GM21367 (cell line): Measurements from ENCODE around the gene GLT6D1.

Source experiments
- ATAC-seq: cut with Tn5 transposase; IDR thresholded peaks from one replicate; pipeline ENCODE4 v1.9.1; 2021; ENCODE audit not compliant: unreplicated experiment

The GLT6D1 gene

GRCh38 chr9:135609366-135609955 is 29.9 kb downstream of the GLT6D1 start:
- ATAC-seq: no peak

- no peak for ATAC-seq
Observed at GRCh38 chr9:135608999-135609317, 30.4 kb downstream of the GLT6D1 start.

GRCh38 chr9:135608294-135608998 is 30.9 kb downstream of the GLT6D1 start:
- no peak for ATAC-seq

- ATAC-seq: no peak
Observed at GRCh38 chr9:135607401-135608293, 31.7 kb downstream of the GLT6D1 start.

- ATAC-seq: no peak
Observed at GRCh38 chr9:135606885-135607259, 32.5 kb downstream of the GLT6D1 start.

GRCh38 chr9:135605238-135605781 is 34.0 kb downstream of the GLT6D1 start:
- ATAC-seq: no peak

- ATAC-seq: no peak
Observed at GRCh38 chr9:135604437-135605237, 34.7 kb downstream of the GLT6D1 start.

- ATAC-seq: no peak
Observed at GRCh38 chr9:135602789-135603481, 36.4 kb downstream of the GLT6D1 start.

- no peak for ATAC-seq
Observed at GRCh38 chr9:135601988-135602387, 37.4 kb downstream of the GLT6D1 start.

- no peak for ATAC-seq
Observed at GRCh38 chr9:135600296-135600817, 39.0 kb downstream of the GLT6D1 start.

- ATAC-seq: no peak
Observed at GRCh38 chr9:135596211-135596610, 43.1 kb downstream of the GLT6D1 start.

- ATAC-seq: no peak
Observed at GRCh38 chr9:135592625-135593024, 46.7 kb downstream of the GLT6D1 start.

GRCh38 chr9:135592331-135592590 is 47.1 kb downstream of the GLT6D1 start:
- no peak for ATAC-seq

GRCh38 chr9:135591506-135592330 is 47.6 kb downstream of the GLT6D1 start:
- ATAC-seq: no peak

GRCh38 chr9:135590486-135591079 is 48.8 kb downstream of the GLT6D1 start:
- no peak for ATAC-seq

GRCh38 chr9:135589596-135590485 is 49.5 kb downstream of the GLT6D1 start:
- no peak for ATAC-seq

GRCh38 chr9:135588886-135589595 is 50.3 kb downstream of the GLT6D1 start:
- no peak for ATAC-seq
